Stimulated activated CD8-positive, alpha-beta memory T cell treated with anti-CD3 and anti-CD28 coated beads, Interleukin-2, amount 100 ng/mL, for 48 hours (primary cell): ENCODE measurements around the gene NLRP8.
"Not testable (repeated sequence)": the region's sequence is repeated elsewhere in the genome, so short reads cannot be mapped to it uniquely, and the experiment has no call there.

Experiments used
- DNase-seq, 2 donors: peaks; one replicate each; pipeline ENCODE4 v3.0.0-alpha.2; 2020; ENCODE audit warnings: low read depth in 2 of 2

The NLRP8 gene

GRCh38 chr19:55973982-55974381 is 26.4 kb downstream of the NLRP8 start:
- no peak for DNase-seq

- DNase-seq: no peak
These were observed 32.8 kb downstream of the NLRP8 start for GRCh38 chr19:55980415-55980814.

DNA sequence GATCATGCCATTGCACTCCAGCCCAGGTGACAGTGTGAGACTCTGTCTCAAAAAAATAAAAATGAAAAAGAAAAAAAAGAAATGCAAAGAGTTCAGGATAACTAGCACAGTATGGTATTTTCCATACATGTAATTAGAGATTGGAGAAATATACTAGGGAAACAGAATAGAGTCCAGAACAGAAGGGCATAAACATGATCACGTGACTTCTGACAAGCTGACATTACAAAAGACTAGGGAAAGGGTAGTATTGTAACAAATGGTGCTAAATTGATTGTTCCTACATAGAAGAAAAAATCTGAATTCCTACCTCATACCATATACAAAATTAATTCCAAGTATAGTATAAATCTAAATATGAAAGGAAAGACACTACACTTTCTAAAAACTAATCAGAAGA is 37.6 kb downstream of the NLRP8 start:
- DNase-seq: no peak

- no peak for DNase-seq
These were observed 38.9 kb downstream of the NLRP8 start, which contains the start of gene NLRP5 for GRCh38 chr19:55986487-55986886. Gene NLRP5, plus strand, starts transcription at chr19:55986775.

DNA sequence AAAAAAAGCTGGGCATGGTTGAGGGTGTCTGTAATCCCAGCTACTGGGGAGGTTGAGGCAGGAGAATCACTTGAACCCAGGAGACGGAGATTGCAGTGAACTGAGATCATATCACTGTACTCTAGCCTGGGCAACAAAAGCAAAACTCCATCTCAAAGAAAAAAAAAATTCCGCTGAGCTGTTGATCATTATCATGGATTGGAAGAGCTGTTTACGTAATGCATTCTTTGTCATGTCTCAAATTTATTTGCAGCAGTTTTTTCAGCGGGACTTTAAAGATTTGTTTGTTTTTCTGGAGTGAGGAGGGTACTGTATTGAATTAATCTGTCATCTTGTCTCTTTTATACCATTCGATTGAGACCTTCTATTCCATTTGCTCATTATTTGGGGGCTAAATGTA is 43.2 kb downstream of the NLRP8 start:
- no peak for DNase-seq

DNA sequence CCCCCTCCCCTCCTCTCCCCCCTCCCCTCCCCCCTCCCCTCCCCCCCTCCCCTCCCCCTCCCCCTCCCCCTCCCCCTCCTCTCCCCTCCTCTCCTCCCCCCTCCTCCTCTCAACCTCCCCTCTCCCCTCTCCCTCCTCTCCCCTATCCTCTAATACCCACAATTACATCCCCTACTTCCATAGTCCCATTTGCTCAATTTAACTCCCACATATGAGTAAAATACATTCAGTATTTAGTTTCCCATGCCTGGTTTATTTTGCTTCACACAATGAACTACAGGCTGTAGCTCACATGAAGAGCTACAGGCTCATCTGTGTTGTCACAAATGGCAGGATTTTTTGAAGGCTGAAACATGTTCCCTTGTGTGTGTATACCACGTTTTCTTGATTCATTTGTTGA is 45.9 kb downstream of the NLRP8 start:
- DNase-seq: no peak

- DNase-seq: no peak
These were observed 67.1 kb downstream of the NLRP8 start for GRCh38 chr19:56014765-56015164.

GRCh38 chr19:56015756-56016155 is 68.1 kb downstream of the NLRP8 start:
- no peak for DNase-seq

DNA sequence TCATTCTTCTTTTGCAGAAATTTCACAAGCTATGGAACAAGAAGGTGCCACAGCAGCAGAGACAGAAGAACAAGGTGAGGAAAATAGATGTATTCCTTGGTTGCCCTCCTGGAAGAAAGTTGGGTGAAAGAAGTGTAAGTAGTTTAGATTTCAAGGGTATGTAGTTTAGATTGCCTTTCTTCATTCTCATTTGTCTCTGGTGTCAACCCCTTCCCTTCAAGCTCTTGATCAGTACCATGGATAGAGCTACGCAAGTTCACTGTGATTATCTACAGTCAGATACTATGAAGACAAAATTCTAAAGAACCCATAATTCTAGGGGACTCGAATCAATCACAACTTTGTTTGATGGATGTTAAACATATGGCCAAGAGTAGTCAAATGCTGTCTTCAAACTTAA is 71.7 kb downstream of the NLRP8 start:
- DNase-seq: not testable (repeated sequence)

GRCh38 chr19:56020355-56020975 is 72.8 kb downstream of the NLRP8 start:
- not testable (repeated sequence) for DNase-seq

DNA sequence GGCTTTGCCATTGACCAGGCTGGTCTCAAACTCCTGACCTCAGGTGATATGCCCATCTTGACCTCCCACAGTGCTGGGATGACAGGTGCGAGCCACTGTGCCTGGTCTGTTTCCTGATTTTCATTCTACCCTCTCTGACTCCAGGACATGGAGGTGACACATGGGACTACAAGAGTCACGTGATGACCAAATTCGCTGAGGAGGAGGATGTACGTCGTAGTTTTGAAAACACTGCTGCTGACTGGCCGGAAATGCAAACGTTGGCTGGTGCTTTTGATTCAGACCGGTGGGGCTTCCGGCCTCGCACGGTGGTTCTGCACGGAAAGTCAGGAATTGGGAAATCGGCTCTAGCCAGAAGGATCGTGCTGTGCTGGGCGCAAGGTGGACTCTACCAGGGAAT is 79.1 kb downstream of the NLRP8 start:
- no peak for DNase-seq
